Left ventricle myocardium inferior (tissue), 1 donor: Measurements from ENCODE around the gene DNAJC12. TPM values are rescaled to one million over a fixed set of nuclear protein-coding genes. Genes with fewer than 3 reads are reported as not detected.

Source experiments
- DNase-seq: peaks from one replicate; pipeline ENCODE4 v3.0.0-alpha.2; 2020
- H3K27ac ChIP-seq: fragments of 200-600 bp; replicated peaks from 2 replicates; pipeline ENCODE4 v1.8.0; 2021
- H3K27me3 ChIP-seq: fragments of 200-600 bp; 2 replicates; pipeline ENCODE4 v1.8.0; 2021; ENCODE audit warnings: low read depth
- H3K36me3 ChIP-seq: fragments of 200-600 bp; 2 replicates; pipeline ENCODE4 v1.8.0; 2021
- H3K4me1 ChIP-seq: fragments of 200-600 bp; 2 replicates; pipeline ENCODE4 v1.8.0; 2021
- H3K4me3 ChIP-seq: fragments of 200-600 bp; 2 replicates; pipeline ENCODE4 v1.8.0; 2021; ENCODE audit warnings: mild to moderate bottlenecking, moderate library complexity
- H3K9me3 ChIP-seq: fragments of 200-600 bp; replicated peaks from 2 replicates; pipeline ENCODE4 v1.8.0; 2021
- intact Hi-C: fragments of 100-400 bp; cut with micrococcal nuclease; formaldehyde crosslinking; loops from one replicate; pipeline ENCODE4 v1.11.0; 2022
- total RNA-seq: library from RNA; stranded (reverse); fragmentation: NEBNext Ultra II Directional; extraction: Animal tissue kit (Norgen Biotek cat#: 25700); gene quantifications from one replicate; pipeline ENCODE4 v1.2.1, GENCODE V29; 2021
- TF ChIP-seq, protein P1 (sequence below): fragments of 200-600 bp; IDR thresholded peaks from 2 replicates; pipeline ENCODE4 v1.8.0; 2021; ENCODE audit warnings: antibody characterized with exemption, mild to moderate bottlenecking, borderline replicate concordance
- donor health status: DM: no; HTN: yes; CAD: no; lungs with severe emphysema.

Gene DNAJC12
- total RNA-seq, 1 donor from 2014 or later: 6.1 TPM

DNA sequence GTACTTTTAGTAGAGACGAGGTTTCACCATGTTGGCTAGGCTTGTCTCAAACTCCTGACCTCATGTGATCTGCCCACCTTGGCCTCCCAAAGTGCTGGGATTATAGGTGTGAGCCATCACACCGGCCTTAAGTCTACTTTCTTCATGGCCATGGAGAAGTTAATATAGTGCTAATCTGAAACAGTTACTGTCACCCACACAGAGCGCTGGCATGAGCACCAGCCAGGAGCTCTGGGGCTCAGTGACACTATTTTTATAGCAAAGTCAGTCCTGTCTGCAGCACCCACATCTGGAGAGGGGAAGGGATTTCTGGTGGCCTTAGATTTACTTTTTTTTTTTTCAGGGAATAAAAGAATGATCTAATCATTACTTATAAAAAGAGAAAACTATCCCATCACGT lies 21.3 kb downstream of the DNAJC12 start:
- Histone ChIP-seq H3K27me3 (no peaks in the 10 kb centered on the region), H3K27ac (no peak overlapping the region), H3K4me1 (peaks cover 13% of the 10 kb centered on the region), H3K4me3 (no peak overlapping the region), H3K36me3 (no peaks in the 10 kb centered on the region), H3K9me3 (no peaks in the 10 kb centered on the region)
- TF ChIP-seq, protein P1, sequence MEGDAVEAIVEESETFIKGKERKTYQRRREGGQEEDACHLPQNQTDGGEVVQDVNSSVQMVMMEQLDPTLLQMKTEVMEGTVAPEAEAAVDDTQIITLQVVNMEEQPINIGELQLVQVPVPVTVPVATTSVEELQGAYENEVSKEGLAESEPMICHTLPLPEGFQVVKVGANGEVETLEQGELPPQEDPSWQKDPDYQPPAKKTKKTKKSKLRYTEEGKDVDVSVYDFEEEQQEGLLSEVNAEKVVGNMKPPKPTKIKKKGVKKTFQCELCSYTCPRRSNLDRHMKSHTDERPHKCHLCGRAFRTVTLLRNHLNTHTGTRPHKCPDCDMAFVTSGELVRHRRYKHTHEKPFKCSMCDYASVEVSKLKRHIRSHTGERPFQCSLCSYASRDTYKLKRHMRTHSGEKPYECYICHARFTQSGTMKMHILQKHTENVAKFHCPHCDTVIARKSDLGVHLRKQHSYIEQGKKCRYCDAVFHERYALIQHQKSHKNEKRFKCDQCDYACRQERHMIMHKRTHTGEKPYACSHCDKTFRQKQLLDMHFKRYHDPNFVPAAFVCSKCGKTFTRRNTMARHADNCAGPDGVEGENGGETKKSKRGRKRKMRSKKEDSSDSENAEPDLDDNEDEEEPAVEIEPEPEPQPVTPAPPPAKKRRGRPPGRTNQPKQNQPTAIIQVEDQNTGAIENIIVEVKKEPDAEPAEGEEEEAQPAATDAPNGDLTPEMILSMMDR: no peak
- intact Hi-C loops: no loop called here
- no peak for DNase-seq

DNA sequence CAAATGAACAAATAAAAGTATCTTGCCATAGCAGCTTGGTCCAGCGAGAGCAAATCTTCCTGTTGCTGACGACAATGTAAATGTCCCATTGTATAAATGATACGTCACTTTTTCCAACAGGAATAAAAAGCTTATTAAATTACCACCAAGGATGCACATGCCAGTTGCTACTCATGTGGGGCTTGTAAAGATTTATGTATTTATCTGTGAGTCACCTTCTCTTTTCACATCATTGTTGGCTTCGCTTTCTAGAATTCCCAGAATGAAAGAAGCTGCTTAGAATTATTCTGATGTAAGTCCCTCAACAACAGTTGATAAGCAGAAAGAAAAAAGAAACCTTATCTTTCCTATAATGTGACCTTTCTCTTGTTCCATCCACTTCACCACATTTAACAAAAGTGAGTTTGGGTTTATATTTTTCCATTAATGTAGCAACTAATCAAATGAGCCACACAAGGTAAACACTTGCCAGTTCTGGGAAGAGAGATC lies 22.4 kb downstream of the DNAJC12 start:
- intact Hi-C loops: no loop called here
- Histone ChIP-seq H3K4me3 (no peak overlapping the region), H3K9me3 (no peaks in the 10 kb centered on the region), H3K27ac (no peak overlapping the region), H3K4me1 (peaks cover 13% of the 10 kb centered on the region), H3K36me3 (peaks cover 6% of the 10 kb centered on the region), H3K27me3 (no peaks in the 10 kb centered on the region)
- no peak for DNase-seq
- TF ChIP-seq, protein P1: no peak

GRCh38 chr10:67812007-67812406 lies 26.0 kb downstream of the DNAJC12 start:
- Histone ChIP-seq H3K27me3 (no peaks in the 10 kb centered on the region), H3K4me1 (peaks cover 13% of the 10 kb centered on the region), H3K36me3 (peaks cover 6% of the 10 kb centered on the region), H3K27ac (no peak overlapping the region), H3K9me3 (no peaks in the 10 kb centered on the region), H3K4me3 (no peak overlapping the region)
- DNase-seq: no peak
- TF ChIP-seq, protein P1: no peak
- intact Hi-C loops: no loop called here

- Histone ChIP-seq H3K27me3 (no peaks in the 10 kb centered on the region), H3K9me3 (no peaks in the 10 kb centered on the region), H3K4me3 (no peak overlapping the region), H3K27ac (no peak overlapping the region), H3K4me1 (no peaks in the 10 kb centered on the region), H3K36me3 (peaks cover 6% of the 10 kb centered on the region)
- intact Hi-C loops: no loop called here
- TF ChIP-seq, protein P1: no peak
- no peak for DNase-seq
Measured at GRCh38 chr10:67809107-67809506, 28.9 kb downstream of the DNAJC12 start.

DNA sequence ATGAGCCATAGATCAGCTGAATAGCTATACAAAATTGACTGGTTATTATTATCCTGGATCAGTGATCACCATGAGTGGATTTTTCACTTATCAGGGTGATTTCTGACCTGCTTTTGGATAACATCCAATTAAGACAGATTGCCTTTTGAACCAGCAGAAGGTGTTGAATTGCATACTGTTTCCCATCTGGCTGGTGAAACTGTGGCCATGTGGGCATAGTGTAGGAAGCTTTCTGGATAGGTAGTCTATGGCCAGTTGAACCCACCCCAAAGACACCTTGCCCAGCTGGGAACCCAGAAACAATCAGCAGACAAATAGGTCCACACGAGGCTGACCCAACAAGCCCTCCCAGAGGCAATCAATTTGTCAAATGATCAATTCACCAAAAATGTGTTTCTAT lies 29.3 kb downstream of the DNAJC12 start:
- Histone ChIP-seq H3K36me3 (peaks cover 6% of the 10 kb centered on the region), H3K9me3 (no peaks in the 10 kb centered on the region), H3K4me3 (no peak overlapping the region), H3K4me1 (no peaks in the 10 kb centered on the region), H3K27me3 (no peaks in the 10 kb centered on the region), H3K27ac (no peak overlapping the region)
- intact Hi-C loops: no loop called here
- TF ChIP-seq, protein P1: no peak
- DNase-seq: no peak
